ENCODE data around the gene HLA-A.

GRCh38 chr6:29924287-29924686, 18.0 kb upstream of the HLA-A start:
- TF ChIP-seq CTCF (IDR thresholded peaks at IDR 0.05): no peak
- no peak for TF ChIP-seq POLR2A (IDR thresholded peaks at IDR 0.05)
- TF ChIP-seq POLR2AphosphoS5 (IDR thresholded peaks at IDR 0.05): no peak

Measured in sigmoid colon (tissue), 4 donors.